Activated CD8-positive, alpha-beta memory T cell treated with anti-CD3 and anti-CD28 coated beads for 36 hours (primary cell): ENCODE data around the gene PLPP4. TPM values are rescaled to one million over a fixed set of nuclear protein-coding genes. Genes with fewer than 3 reads are reported as not detected.
"Not testable (repeated sequence)": the region's sequence is repeated elsewhere in the genome, so short reads cannot be mapped to it uniquely, and the experiment has no call there.

Source experiments
- CTCF ChIA-PET: fragments of 350-600 bp; sonication (Branson Sonifier 250); formaldehyde crosslinking; loops from one replicate; lab custom pipeline; 2021; ENCODE audit warnings: antibody characterized with exemption; lab: Charles Lee
- POLR2A ChIA-PET: fragments of 350-600 bp; sonication (Branson Sonifier 250); formaldehyde crosslinking; loops from one replicate; lab custom pipeline; 2021; ENCODE audit warnings: antibody characterized with exemption; lab: Charles Lee
- total RNA-seq, 2 experiments: library from RNA; stranded (reverse); gene quantifications; one replicate each; pipeline ENCODE4 v1.2.3, GENCODE V29; 2021

Gene PLPP4
- total RNA-seq, 2 experiments from 2014 or later, result not detected

DNA sequence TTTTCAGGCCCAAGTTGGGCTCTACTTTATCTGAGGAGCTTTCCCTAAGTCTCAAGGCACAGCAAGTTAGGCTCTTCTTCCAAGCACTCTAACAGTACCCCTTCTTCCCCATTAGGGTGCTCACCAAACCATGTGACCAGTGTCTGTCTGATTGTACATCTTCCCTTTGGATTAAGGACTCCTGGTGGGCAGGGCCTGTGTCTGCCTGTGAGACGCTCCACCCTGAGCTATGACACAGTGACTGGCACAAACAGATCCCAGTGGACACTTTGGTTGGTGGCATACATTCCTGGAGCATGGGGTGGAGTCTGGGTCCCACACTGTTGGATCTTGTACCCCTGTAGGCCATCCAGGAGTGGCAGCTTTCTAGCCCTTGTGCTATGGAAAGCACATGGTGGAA is 23.8 kb downstream of the PLPP4 start:
- POLR2A ChIA-PET, result no interaction called here

DNA sequence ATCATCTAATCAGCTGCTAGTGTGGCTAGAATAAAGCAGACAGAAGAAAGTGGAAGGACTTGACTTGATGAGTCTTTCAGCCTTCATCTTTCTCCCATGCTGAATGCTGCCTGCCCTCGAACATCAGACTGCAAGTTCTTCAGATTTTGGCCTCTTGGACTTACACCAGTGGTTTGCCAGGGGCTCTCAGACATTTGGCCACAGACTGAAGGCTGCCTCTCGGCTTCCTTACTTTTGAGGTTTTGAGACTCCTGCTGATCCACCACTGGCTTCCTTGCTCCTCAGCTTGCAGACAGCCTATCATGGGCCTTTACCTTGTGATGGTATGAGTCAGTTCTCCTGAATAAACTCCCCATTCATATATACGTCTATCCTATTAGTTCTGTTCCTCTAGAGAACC is 26.0 kb downstream of the PLPP4 start:
- CTCF ChIA-PET, result no interaction called here
- POLR2A ChIA-PET, result no interaction called here

More for the DNA sequence above, 23.8 kb downstream of the PLPP4 start:
- CTCF ChIA-PET, result no interaction called here

DNA sequence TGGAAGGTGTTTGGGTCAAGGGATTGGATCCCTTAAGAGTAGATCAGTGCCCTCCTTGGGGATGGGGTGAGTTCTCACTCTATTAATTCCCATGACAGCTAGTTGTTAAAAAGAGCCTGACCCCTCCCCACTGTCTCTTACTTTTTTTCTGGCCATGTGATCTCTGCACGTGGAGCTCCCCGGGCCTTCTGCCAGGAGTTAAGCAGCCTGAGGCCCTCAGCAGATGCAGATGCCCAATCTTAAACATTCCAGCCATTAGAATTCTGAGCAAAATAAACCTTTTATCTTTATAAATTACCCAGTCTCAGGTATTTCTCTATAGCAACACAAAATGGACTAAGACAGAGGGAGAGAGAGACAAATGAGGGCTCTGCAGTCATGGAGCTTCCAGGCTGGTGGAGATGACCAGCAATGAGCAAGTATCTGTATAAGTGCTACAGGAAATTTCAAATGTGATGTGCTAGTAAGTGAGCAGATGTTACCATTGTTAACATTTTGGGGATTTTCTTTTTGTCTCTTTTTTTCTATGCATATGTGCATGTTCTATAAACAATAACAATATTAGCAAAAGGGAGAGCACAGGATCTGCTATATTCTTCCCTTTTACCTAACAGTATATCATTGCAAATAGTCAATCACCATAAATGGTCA is 26.7 kb downstream of the PLPP4 start:
- ChIA-PET POLR2A (no interaction called here), CTCF (no interaction called here)

- ChIA-PET CTCF (no interaction called here), POLR2A (no interaction called here)
Observed at GRCh38 chr10:120485946-120486345, 28.9 kb downstream of the PLPP4 start.

DNA sequence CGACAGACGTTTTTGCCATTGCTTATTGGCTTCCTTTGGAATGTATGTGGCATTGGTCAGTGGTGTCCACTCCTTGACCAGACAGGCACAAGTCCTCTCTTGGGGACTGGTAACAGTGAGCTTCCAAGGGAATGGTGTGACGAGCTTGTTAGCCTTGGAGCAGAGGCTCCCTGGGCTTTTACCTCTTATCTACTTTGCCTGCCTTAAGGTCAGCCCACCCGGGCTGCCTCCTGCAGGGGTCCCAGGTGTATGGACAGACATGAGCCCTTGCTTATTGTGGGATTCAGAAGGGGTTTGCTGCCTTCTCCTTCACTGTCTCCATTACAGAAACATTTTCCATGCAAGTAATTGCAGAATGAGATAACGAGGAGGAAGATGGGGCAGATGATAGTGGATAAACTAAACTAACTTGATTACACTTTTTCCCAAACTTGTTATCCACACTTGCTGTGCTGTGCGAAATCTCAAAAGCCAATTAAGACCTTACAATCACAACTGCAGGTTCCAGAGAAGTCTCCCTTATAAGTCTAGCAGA is 29.7 kb downstream of the PLPP4 start:
- CTCF ChIA-PET, result no interaction called here
- POLR2A ChIA-PET, result no interaction called here

- POLR2A ChIA-PET, result no interaction called here
- CTCF ChIA-PET, result no interaction called here
Observed at GRCh38 chr10:120490288-120490687, 33.3 kb downstream of the PLPP4 start.

GRCh38 chr10:120492346-120492745 is 35.3 kb downstream of the PLPP4 start:
- POLR2A ChIA-PET, result no interaction called here
- CTCF ChIA-PET, result no interaction called here

DNA sequence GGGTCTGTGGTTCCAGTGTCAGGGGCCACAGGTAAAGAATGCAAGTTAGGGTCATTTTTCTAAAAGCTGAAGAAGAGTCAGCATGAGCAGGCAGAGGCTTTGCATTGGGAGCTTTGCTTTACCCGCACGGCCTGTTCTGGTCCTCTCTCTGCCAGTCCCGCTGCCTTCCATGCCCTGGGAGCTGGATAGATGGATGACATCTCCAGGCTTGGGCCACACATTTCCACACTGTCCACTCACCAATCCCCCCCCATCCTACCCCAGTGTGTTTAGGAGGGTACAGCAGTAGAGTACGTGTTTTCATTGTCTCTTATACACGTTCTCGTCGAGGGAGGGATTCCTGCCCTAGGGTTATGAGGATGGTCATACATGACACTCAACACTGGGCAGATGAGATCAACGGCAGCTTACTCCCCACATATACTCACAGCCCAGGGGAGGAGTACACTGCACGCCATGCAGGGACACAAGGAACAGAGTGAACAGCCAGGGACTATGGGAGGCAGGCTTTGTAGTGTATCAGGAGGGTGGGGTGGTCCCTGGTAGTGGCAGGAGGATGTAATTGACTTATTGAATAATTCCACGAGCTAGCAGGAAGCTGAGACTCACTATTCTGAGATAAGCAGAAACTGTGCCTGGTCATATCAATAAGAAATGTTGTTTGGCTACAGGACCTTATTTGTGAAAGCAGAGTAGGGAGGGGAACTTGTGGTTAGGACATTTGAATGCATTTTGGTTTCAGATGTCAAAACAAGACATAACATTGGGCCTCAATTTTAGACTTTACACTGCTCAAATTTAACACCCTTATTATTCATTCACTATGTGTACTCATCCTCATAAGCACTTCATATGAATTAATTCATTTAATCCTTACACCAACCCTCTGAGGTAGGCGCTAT is 36.6 kb downstream of the PLPP4 start:
- CTCF ChIA-PET, result no interaction called here
- POLR2A ChIA-PET, result no interaction called here

DNA sequence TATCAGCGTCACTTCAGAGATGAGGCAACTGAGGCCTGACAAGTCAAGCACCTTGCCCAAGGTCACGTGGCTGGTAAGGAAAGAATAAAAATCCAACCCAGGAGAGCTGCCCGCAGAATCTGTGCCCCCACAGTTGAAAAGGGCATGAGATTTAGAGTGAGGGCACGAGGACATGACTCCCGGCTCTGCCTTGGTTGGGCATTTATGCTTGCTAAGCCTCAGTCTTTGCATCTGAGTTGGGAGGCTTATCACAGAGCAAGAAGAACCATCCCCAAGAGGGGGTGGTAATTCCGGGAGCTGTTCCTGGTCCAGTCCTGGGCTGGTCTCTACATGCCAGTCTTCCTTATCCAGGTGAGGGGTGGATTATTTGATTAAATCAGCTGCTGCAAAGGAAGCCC is 37.3 kb downstream of the PLPP4 start:
- CTCF ChIA-PET, result no interaction called here
- POLR2A ChIA-PET, result no interaction called here

DNA sequence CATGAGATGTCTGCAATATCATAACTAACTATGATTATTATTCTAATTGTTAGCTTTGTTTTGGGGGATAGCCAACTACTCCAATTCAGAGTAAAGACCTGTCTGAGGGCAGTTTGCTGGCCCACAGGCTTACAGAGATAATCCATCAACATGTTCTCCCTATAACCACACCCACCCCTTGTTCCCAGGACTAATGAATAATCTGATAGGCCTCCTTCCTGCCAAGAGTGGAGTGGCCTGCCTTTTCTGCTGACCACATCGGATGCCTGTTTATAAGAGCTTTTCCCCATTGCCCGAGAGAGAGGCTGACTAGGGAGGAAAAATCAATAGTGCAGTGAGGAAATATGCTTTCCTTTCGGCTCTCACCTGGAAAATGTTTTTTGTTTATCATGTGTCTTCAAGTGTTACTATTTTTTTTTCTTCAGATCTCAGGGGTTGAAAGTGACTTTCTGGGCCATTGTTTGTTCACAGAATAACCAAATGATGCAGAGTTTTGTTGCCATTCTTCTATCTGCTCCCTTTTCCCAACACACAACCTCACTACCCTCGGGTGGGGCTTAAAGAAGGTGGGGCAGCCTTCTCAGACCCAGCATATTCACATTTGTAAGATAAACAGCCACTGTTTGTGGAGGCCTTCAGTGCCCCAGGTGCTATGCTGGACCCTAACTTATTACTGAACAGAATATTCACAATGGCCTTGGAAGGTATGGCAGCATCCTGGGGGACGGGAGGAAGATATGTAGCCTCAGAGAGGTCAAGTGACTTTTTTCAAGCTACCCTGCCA is 38.4 kb downstream of the PLPP4 start:
- ChIA-PET POLR2A (no interaction called here), CTCF (no interaction called here)

GRCh38 chr10:120499883-120500282 is 42.9 kb downstream of the PLPP4 start:
- CTCF ChIA-PET, result no interaction called here
- POLR2A ChIA-PET, result no interaction called here

DNA sequence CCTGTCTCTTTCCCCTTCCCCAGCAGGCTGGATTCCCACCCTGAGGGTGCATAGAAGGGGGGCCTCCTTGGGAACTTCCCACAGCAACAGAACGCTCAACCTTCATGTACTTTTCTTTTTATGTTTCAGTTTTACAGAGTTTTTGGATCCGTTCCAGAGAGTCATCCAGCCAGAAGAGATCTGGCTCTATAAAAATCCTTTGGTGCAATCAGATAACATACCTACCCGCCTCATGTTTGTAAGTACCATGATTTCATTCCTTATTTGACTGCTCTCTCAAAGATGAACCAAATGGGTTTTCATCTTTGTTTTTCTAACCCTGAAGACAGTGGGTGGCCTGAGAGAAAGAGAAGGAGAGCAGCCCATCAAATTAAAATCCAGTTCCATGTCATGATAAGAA is 46.7 kb downstream of the PLPP4 start:
- CTCF ChIA-PET, result no interaction called here

GRCh38 chr10:120504227-120504626 is 47.2 kb downstream of the PLPP4 start:
- POLR2A ChIA-PET, CTCF ChIA-PET: not testable (repeated sequence)

More for the DNA sequence above, 46.7 kb downstream of the PLPP4 start:
- POLR2A ChIA-PET, result no interaction called here

GRCh38 chr10:120505056-120505455 is 48.0 kb downstream of the PLPP4 start:
- ChIA-PET CTCF (no interaction called here), POLR2A (no interaction called here)

GRCh38 chr10:120505866-120506265 is 48.8 kb downstream of the PLPP4 start:
- ChIA-PET CTCF (no interaction called here), POLR2A (no interaction called here)

GRCh38 chr10:120506674-120507073 is 49.6 kb downstream of the PLPP4 start:
- CTCF ChIA-PET, result no interaction called here
- POLR2A ChIA-PET, result no interaction called here

GRCh38 chr10:120507175-120507574 is 50.1 kb downstream of the PLPP4 start:
- CTCF ChIA-PET, result no interaction called here

GRCh38 chr10:120507651-120508050 is 50.6 kb downstream of the PLPP4 start:
- POLR2A ChIA-PET, result no interaction called here
- CTCF ChIA-PET, result no interaction called here

More at GRCh38 chr10:120507175-120507574, 50.1 kb downstream of the PLPP4 start:
- POLR2A ChIA-PET, result no interaction called here

DNA sequence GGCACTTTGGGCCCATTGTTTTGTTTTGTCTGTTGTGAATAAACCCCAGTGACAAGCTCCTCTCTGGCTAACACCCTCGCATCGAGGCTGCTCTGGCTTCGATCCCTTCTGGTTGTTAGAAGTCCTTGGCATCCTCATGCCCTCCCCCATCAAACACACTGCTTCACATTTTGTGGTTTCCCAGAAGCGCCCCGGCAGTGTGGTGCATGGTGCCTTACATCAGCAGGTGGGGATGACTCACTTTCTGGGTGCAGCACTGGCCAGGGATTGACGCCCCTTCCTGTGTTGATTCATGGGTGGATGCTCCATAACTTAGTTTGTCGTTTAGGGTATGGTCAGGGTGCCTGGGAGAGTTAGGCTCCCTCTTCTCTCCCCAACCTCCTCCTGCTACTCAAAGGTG is 51.4 kb downstream of the PLPP4 start:
- ChIA-PET CTCF (no interaction called here), POLR2A (no interaction called here)

- ChIA-PET POLR2A (no interaction called here), CTCF (no interaction called here)
Observed at GRCh38 chr10:120508966-120509365, 51.9 kb downstream of the PLPP4 start.
